ENCODE measurements around the gene LRP2BP.
"Not testable (repeated sequence)": the region's sequence is repeated elsewhere in the genome, so short reads cannot be mapped to it uniquely, and the experiment has no call there.

The LRP2BP gene

GRCh38 chr4:185395956-185396723 is 416 bp upstream of the LRP2BP start:
- peak; percentile 92 for DNase-seq (ENCODE audit: low read depth)

DNA sequence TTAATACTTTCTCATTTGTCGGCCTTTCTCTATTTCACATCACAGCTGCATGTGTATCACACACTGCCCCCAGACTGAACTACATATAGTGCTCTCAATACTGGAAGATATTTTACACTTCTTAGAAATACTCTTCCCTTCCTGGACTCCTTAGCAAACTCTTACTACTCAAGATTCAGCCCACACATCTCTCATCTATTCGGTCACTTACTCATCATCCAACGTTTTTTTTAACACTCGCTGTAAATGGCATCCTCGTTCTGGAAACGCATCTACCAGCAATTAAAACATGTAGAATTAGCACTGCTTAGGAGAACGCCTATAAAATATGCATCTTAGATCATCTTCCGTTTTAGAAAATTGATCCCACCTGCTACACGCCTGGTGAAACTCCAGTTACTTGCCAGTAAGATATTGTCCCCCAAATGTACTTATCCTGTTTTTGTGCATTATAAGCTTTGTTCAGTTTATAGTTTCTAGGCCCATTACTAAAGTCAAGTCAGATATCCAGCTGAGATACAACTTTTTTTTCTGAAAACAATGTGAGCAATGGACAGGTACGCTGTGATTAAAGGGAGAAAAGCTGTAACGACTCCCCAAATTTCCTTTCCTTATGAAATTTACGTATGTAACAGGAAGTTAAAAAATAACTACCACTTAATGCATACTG is 1.0 kb downstream of the LRP2BP start:
- no peak for DNase-seq (ENCODE audit: low read depth)

- no peak for DNase-seq (ENCODE audit: low read depth)
Observed at GRCh38 chr4:185392156-185392555, 3.6 kb downstream of the LRP2BP start.

- DNase-seq (ENCODE audit: low read depth), result no peak
Observed at GRCh38 chr4:185390941-185391340, 4.8 kb downstream of the LRP2BP start.

DNA sequence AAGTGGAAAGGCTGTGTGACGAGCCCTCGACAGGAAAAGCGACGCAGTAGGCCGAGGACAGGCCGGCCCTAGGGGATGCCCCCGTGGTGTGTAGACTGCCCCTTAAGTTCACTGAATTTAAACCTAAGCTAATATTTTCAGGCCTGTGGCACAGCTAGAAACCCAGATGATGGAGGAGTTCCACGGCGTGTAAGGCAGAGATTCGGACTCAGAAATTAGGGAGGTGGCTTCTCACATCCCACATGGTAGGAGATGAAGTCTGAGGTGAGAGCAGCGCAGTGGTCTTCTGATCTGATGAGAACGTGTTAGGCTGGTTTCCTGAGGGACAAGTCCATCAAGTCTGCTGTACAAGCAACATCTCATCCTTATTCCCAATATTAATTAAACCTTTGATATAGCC is 7.8 kb downstream of the LRP2BP start:
- no peak for DNase-seq (ENCODE audit: low read depth)

DNA sequence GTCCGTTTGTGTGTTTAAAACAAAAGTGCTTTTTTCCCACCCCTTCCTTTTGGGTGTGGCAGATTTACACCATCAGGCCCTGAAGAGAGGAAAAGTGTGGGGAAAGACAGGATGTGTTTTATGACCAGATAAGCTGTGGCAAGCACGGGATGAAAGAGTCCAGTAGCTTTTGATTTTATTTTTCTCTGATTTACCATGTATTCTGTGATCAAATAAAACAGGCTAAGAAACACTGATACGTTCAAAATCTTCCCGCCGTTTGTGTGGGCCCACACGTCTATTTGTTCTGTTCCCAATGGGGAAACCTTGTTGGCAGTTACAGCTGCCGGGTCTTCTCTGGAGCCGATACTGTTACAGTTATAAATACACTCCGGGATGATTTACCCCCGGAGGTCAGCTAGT is 10.8 kb downstream of the LRP2BP start:
- DNase-seq (ENCODE audit: low read depth), result no peak

DNA sequence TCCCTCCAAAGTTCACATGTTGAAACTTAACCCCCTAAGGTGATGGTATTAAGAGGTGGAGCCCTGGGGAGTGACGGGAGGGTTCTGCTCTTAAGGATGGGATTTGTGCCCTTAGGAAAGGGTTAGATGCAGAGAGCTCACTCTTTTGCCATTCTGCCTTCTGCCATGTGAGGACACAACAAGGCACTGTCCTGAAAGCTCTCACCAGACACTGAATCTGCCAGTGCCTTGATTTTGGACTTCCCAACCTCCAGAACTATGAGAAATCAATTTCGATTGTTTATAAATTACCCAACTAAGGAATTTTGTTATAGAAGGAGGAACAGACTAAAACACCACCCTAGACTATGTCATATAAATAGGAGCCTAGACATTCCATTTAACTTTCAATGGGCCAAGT is 11.7 kb downstream of the LRP2BP start:
- DNase-seq (ENCODE audit: low read depth), result no peak

DNA sequence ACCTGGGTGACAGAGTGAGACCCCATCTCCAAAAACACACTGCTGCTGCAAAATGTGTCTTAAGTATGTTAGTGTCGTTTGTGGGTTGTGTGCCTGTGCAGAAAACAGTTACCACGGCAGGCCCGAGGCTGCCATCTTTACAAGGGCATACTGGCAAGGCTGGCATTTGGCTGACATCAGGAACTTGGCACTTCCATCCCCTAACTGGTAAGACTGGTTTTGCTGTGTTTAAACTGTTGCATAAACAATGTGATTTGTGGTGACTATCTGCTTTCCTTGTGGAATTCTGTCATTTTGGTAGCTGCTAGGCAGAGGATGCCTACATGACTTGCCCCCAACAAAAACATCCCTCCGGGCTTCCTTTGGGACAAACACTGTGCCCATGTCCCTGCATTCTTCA is 12.3 kb downstream of the LRP2BP start:
- no peak for DNase-seq (ENCODE audit: low read depth)

DNA sequence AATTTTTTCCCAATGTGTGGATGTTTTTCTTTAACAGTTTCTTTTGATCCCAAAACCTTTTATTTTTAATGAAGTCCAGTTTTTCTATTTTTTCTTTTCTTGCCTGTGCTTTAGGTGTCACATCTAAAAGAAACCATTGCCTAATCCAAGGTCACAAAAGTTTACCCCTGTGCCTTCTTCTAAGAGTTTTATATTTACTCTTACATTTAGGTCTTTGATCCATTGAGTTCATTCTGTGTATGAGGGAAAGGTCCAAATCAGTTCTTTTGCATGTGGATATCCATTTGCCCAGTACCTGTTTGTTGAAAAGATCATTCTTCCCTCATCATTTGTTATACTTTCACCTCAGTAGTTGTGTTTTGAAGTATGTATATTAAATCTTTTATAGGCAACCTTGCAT is 13.0 kb downstream of the LRP2BP start:
- no peak for DNase-seq (ENCODE audit: low read depth)

DNA sequence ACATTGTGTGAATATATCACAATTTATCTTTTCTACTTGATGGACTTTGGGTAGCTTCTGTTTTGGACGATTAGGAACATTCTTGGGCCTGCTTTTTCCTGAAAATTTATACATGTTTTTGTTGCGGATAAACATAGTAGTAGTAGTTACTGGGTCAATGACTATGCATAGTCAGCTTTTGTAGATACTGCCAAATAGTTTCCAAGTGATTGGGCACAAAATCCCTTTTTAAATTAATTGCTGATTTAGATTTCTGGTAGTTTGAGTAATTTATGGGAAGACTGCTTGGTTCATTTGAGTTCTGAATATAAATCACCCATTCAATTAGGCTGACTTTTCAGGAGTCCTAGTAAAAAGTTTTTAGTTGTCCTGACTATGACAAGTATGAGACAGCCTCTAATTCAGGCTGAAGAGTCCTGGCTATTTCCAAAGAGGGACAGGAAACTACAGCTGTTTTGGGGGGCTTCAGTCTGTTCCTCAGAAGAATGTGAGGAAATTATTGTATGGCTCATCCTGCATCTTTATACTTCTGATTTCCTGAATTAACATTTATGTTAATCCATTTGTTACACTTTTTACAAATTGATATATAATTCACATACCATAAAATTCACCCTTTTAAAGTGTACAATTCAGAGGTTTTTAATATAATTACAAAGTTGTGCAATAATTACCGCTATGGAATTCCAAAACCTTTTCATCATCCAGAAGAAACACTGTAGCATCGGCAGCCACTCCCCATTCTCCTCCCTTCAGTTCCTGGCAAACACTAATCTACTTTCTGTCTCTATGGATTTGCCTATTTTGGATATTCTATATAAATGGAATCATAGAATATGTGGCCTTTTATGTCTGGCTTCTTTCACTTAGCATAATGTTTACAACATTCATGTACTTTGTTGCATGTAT is 14.2 kb downstream of the LRP2BP start:
- no peak for DNase-seq (ENCODE audit: low read depth)

DNA sequence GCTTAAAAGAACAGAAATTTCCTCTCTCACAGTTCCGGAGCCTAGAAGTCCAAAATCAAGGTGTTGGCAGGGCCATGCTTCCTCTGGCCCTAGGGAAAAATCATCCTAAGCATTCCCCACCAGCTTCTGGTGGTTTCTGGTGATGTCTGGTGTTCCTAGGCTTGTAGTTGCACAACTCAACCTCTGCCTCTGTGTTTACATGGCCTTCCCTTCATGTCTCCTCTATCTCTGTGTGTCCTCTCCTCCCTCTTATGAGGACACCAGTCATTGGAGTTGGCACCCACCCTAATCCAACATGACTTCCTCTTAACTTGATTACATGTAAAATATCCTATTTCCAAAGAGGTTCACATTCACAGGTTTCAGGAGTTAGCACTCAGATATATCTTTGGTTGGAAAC is 15.4 kb downstream of the LRP2BP start:
- no peak for DNase-seq (ENCODE audit: low read depth)

DNA sequence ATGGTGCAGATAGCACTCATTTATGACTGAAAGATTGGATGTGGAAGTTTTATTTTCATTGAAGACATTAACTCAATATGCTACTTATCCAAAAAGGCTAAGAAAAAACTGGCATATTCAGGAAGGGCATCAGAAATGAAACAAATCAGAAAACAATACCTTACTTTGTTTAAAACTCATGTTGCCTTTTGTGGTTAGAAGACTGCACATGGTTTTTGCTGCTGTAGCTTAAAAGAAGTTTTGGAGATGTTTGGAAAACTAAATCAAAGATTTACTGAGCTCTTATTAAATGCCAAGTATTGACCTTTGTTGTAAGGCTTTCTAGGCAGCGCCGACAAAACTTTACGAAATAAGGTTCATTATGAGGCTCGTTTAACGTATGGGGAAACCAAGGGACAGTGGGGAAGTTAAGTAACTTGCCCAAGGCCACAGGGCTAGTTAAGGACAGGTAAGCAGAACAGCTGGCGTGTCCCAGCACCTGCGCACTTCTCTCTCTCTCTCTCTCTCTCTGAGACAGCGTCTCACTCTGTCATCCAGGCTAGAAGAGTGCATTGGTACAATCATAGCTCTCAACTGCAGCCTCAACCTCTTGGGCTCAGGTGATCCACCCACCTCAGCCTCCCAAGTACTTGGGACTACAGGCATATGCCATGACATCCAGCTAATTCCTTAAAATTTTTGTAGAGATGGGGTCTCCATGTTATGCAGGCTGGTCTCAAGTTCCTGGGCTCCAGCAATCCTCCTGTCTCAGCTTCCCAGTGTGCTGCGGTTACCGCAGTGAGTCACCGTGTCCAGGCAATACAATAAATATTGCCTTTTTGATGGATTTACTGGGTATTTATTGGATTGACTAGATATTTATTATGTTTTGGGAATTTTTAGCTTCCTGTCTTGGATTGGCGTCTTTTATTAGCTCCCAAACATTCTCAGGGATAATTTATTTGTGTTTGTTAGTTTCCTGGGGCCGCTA is 16.1 kb downstream of the LRP2BP start:
- no peak for DNase-seq (ENCODE audit: low read depth)

DNA sequence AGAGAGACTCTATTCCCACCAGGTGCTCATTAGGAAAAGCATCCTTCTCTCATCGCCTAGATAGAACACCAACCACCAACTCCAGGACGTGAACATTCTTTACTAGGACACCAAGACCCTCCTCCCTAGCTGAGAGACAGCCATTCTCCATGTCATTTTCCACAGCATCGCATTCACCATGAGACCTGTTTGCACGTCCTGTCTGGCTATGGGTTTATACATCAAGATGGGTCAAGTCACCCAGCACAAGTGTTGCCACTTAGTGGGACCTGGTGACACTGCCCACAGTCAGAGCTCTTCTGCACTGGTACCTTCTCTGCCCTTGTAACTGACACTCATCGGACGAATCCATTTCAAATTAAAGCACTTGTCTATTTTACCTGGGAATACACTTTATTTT is 17.5 kb downstream of the LRP2BP start:
- DNase-seq (ENCODE audit: low read depth), result no peak

DNA sequence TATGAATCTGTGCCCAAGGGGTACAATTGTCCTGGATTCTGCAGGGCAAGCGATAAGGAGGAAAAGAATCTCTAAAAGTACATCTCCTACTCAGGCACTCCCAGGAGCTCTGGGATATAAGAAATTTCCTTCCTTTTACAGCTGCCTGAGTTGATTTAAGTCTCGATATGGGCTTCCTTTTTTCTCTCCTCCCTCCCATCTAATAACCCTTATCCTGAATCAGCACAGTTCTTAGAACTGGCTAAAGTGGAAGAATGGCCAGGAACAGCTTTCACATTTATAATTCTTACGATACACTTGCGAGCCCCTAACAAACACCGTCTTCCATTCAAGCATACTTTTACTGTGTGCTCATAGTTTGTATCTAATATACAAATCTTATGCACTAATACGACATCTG is 21.2 kb downstream of the LRP2BP start:
- DNase-seq (ENCODE audit: low read depth), result no peak

DNA sequence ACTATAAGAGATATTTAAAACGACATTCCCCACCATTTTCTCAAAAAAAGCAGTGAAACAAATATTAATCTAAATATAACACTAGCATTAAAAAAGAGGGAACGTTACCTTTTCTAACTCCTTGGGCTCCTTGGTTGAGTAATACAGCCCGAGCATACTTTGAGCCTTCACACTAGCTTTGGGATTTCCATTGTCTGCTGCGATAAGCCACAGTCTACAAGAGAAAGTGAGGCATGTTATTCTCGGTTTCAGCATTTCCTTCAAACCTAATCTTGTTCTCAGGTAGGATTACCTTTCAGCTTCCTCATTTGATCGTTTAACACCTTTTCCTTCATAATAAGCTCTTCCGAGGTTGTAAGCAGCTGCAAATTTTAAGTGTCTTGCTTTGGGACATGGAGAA is 21.7 kb downstream of the LRP2BP start:
- DNase-seq (ENCODE audit: low read depth), result no peak

GRCh38 chr4:185371702-185372101 is 24.0 kb downstream of the LRP2BP start:
- no peak for DNase-seq (ENCODE audit: low read depth)

- no peak for DNase-seq (ENCODE audit: low read depth)
Observed at GRCh38 chr4:185370268-185370949, 25.3 kb downstream of the LRP2BP start.

DNA sequence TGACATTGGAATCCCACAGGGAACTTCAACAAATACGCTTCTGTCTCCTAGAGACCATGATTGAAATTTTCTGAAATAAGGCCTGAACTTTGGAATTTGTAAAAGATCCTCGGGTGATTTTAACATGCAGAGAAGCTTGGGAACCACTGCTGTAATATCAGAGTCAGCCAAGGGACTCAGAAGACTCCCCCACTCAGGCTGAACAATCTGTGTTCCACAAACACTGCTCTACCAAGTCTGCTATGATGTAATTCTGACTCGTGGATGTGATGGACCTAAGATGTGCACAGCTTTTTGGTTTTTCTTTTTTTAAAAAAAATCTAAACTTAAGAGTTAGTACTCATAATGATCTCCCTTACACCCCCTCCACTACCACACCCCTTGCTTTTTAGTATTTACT is 26.0 kb downstream of the LRP2BP start:
- no peak for DNase-seq (ENCODE audit: low read depth)

DNA sequence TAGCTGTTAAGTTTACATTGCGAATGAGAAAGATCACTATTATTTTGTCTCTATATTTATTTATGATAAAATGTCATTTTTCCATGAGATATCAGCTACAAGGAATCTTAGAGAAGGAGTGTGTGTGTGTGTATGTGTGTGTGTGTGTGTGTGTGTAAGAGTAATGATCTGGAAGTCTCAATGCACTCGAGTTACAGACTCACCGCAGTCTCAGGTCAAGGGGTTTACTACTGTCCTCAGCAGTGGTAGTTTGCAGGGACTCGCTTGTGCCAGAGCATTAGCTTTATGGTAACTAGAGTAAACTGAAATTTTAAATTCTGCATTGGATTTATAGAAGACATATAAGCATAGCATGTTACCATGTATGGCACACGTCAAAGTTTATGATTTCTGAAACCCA is 30.8 kb downstream of the LRP2BP start:
- DNase-seq (ENCODE audit: low read depth), result no peak

DNA sequence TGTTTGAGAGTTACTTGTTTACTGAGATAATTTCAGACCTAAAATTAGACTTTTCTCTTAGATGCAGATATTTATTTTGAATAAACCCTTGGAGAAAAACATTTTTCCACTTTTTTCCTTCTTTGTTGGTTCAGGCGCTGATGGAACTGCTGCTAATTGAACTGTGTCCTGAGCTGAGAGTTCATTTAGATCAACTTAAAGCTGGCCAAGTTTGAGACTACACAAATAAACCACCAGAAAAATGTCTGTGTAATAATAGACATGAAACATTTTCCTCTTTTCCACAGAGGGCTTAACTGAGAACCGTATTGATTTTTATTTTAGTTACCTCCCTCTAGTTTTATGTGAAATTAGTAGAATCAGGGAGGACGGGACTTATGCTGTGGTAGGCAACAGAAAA is 32.5 kb downstream of the LRP2BP start:
- DNase-seq (ENCODE audit: low read depth), result no peak

DNA sequence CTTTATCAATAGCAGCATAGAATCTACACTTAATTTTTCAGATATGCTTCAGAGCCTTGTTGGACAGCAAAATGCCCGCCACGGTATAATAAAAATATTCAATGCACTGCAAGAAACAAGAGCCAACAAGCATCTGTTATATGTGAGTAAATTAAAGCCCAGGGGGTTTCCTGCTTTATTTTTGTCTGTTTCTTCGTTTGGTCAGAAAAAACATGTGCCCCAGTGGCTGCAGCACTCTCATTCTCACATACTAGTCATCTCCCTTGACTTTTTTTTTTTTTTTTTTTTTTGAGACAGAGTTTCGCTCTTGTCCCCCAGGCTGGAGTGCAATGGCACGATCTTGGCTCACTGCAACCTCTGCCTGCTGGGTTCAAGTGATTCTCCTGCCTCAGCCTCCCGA is 33.2 kb downstream of the LRP2BP start:
- DNase-seq (ENCODE audit: low read depth), result not testable (repeated sequence)

All from activated T-cell treated with anti-CD3 and anti-CD28 coated beads for 1 hour (primary cell).